Psoas muscle (tissue), 8 donors: ENCODE results near the gene SGPL1. TPM values are rescaled to one million over a fixed set of nuclear protein-coding genes. Genes with fewer than 3 reads are reported as not detected.

Experiments used
- ATAC-seq, 4 donors: fragments of 200-7000 bp; cut with Tn5 transposase; one replicate each; pipeline ENCODE4 v1.9.1; 2020; ENCODE audit warnings: moderate library complexity in 3 of 4, mild to moderate bottlenecking in 2 of 4
- DNase-seq, 2 donors: peaks; one replicate each; pipeline ENCODE4 v3.0.0-alpha.2; 2020
- H3K27ac ChIP-seq: fragments of 200-600 bp; one replicate; pipeline ENCODE4 v1.8.0; 2022
- H3K27me3 ChIP-seq, 3 donors: fragments of 200-600 bp in 1 of 3; one replicate each; pipeline versions ENCODE4 v1.6.1 to v1.8.0; 2013 to 2022; ENCODE audit warnings: low read length in 2 of 3, mild to moderate bottlenecking in 2 of 3, moderate library complexity in 1 of 3; ENCODE audit not compliant: insufficient read depth in 3 of 3
- H3K36me3 ChIP-seq, 2 donors: fragments of 200-600 bp in 1 of 2; one replicate each; pipeline versions ENCODE4 v1.6.1 to v1.8.0; 2013 to 2022; ENCODE audit warnings: low read depth in 1 of 2, mild to moderate bottlenecking in 1 of 2, moderate library complexity in 1 of 2; ENCODE audit not compliant: insufficient read depth in 1 of 2
- H3K4me1 ChIP-seq: fragments of 200-600 bp; one replicate; pipeline ENCODE4 v1.8.0; 2022
- H3K4me3 ChIP-seq: fragments of 200-600 bp; one replicate; pipeline ENCODE4 v1.8.0; 2022; ENCODE audit warnings: mild to moderate bottlenecking
- H3K9me3 ChIP-seq: fragments of 200-600 bp; one replicate; pipeline ENCODE4 v1.8.0; 2022
- WGBS, 3 donors: extraction: QIAGEN DNeasy Blood & Tissue Kit; methylation state at CpG; one replicate each; pipeline versions ENCODE4 v1.1.6 to v1.1.7; 2013; 5-methylcytosine and 5-hydroxymethylcytosine counted together
- intact Hi-C, 2 donors: fragments of 100-400 bp; cut with DNase I; formaldehyde crosslinking; loops; one replicate each; pipeline versions ENCODE4 v1.11.0 to v1.14.2; 2022
- polyA plus RNA-seq, 3 donors: library from polyadenylated mRNA; stranded (reverse); fragments of 200-250 nt; gene quantifications; one replicate each; pipeline ENCODE4 v1.2.3, GENCODE V29; 2013
- total RNA-seq, 4 donors: library from RNA; stranded (reverse); fragmentation: NEBNext Ultra II Directional in 2 of 4; extraction: Animal tissue kit (Norgen Biotek cat#: 25700) in 2 of 4; gene quantifications; one replicate each; pipeline versions ENCODE4 v1.2.1 to v1.2.4, GENCODE V29; 2021 to 2023
- TF ChIP-seq, protein P1 (sequence below): fragments of 200-600 bp; IDR thresholded peaks from one replicate; pipeline ENCODE4 v1.8.0; 2022; ENCODE audit warnings: antibody characterized with exemption
- donor health status: healthy with polysubstance abuse.
- donor health status: DM: no; HTN: no; CAD: no; lungs with moderate emphysema.
- donor health status: Bipolar disorder and iron deficiency.
- donor health status: healthy.
- donor health status: DM: yes; HTN: yes; CAD: no.
- donor health status: DM: no; HTN: no; CAD: no.
- donor health status: DM: no; HTN: no; CAD: no.
- donor health status: DM: yes; HTN: yes; CAD: no.

The SGPL1 gene
- total and polyA plus RNA-seq, 7 donors, result 3.7 to 15.1 (median 9.5) TPM

DNA sequence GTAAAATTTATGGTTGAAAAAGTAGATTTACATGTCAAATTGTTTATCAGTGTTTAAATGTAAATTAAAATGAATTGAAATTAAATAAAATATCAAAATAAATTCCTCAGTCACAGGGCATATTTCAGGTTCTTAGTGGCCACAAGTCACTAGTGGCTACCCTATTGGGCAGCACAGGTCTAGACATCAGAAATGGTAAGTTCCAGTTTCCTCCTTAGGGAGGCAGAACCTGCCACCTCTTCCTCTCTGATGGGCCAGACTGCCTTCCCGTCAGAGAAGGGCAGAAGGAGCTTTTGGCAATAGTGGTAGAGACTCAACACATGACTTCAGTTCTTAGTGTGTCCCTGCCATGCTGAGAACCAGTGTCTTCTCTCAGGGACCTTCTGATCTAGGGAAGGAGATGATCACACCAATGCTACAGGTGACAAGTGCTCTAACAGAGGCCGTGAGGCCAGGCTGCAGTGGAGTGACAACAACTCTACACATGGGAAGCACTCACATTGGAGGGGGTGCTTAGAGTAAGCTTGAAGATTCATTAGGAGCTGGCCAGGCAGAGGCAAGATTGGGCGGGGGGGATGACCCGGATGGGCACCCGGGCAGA, 87.0 kb downstream of the SGPL1 start:
- Histone ChIP-seq H3K27me3 (peaks cover 0 to 3% (median 0%) of the 10 kb centered on the region in 3 donors), H3K4me3 (no peak overlapping the region), H3K9me3 (no peaks in the 10 kb centered on the region), H3K4me1 (peaks cover 4% of the 10 kb centered on the region), H3K36me3 (no peaks in the 10 kb centered on the region), H3K27ac (no peak overlapping the region)
- peak in 1 of 4 donors; percentile 17 for ATAC-seq
- intact Hi-C loops, result no loop called here
- TF ChIP-seq, protein P1, sequence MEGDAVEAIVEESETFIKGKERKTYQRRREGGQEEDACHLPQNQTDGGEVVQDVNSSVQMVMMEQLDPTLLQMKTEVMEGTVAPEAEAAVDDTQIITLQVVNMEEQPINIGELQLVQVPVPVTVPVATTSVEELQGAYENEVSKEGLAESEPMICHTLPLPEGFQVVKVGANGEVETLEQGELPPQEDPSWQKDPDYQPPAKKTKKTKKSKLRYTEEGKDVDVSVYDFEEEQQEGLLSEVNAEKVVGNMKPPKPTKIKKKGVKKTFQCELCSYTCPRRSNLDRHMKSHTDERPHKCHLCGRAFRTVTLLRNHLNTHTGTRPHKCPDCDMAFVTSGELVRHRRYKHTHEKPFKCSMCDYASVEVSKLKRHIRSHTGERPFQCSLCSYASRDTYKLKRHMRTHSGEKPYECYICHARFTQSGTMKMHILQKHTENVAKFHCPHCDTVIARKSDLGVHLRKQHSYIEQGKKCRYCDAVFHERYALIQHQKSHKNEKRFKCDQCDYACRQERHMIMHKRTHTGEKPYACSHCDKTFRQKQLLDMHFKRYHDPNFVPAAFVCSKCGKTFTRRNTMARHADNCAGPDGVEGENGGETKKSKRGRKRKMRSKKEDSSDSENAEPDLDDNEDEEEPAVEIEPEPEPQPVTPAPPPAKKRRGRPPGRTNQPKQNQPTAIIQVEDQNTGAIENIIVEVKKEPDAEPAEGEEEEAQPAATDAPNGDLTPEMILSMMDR, result no peak
- DNase-seq, result no peak
- 59 to 74% (median 67%) methylated on average over 5 of the region's 5 CpGs for WGBS, 3 donors

GRCh38 chr10:70903262-70903921, 87.6 kb downstream of the SGPL1 start:
- peak; percentile 57 to 77 for DNase-seq

GRCh38 chr10:70905071-70906021, 89.6 kb downstream of the SGPL1 start:
- ATAC-seq (no peak), DNase-seq (peak in 1 of 2 donors; percentile 43)

More at GRCh38 chr10:70903262-70903921, 87.6 kb downstream of the SGPL1 start:
- Histone ChIP-seq H3K4me3 (no peak overlapping the region), H3K27me3 (peaks cover 0 to 3% (median 0%) of the 10 kb centered on the region in 3 donors), H3K36me3 (no peaks in the 10 kb centered on the region), H3K4me1 (peaks cover 4% of the 10 kb centered on the region), H3K9me3 (no peaks in the 10 kb centered on the region), H3K27ac (no peak overlapping the region)
- intact Hi-C loops, result no loop called here
- ATAC-seq, result peak; percentile 57 to 82 (median 68)
- TF ChIP-seq, protein P1, result peak; percentile 92
- 52 to 62% (median 56%) methylated on average over 14 of the region's 14 CpGs for WGBS, 3 donors

More at GRCh38 chr10:70905071-70906021, 89.6 kb downstream of the SGPL1 start:
- no peaks in the 10 kb centered on the region for H3K36me3 ChIP-seq
- TF ChIP-seq, protein P1, result no peak
- H3K4me1 ChIP-seq, result peaks cover 4% of the 10 kb centered on the region
- WGBS, 3 donors, result 86 to 91% (median 88%) methylated on average over 23 to 27 of the region's 27 CpGs
- peaks cover 0 to 3% (median 0%) of the 10 kb centered on the region in 3 donors for H3K27me3 ChIP-seq
- intact Hi-C loops, result loop anchor here (2.0 to 5.0 kb wide), 3 partner anchors 302 to 377 kb away; no protein-coding TSS in a partner anchor
- no peak overlapping the region for H3K27ac ChIP-seq
- H3K4me3 ChIP-seq, result no peak overlapping the region
- H3K9me3 ChIP-seq, result no peaks in the 10 kb centered on the region
